ENCODE results near the gene EFCAB11. TPM values are rescaled to one million over a fixed set of nuclear protein-coding genes. Genes with fewer than 3 reads are reported as not detected.
A peak's percentile ranks its signal among the peaks of the same experiment; 100 is the strongest.

EFCAB11 gene
- polyA plus RNA-seq, 3 donors = 2.0 to 4.3 (median 2.1) TPM

DNA sequence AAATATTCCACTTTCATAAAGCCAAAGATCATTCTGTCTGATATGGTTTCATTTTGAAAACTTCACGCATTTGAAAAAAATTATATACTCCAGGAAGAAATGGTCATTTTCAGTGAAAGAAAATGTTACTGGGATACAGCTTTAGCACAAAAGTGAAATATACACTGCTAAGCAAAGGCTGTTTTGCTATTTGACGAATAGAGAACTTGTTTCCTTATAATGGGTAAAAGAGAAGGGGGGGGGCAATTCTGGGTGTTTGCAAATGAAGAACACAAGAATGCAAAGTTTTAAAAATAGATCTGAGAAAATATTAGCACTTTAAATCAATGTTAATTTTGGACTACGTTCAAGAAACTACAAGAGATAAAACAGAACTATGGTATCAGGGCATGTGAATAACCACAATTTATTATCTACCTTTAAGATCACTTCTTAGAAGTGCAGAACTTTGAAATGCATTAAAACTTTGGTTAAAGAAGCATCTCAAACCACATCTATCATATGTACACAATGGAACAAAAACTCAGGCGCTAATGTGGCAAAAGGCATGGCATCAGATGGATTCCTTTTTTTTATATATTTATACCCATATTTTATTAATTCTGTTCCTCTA lies 51.1 kb downstream of the EFCAB11 start:
- intact Hi-C loops (cut with micrococcal nuclease) = no loop called here
- H3K27ac ChIP-seq (ENCODE audit: low read depth in 1 of 2, low read length in 2 of 2) = no peak overlapping the region
- H3K27ac Mint-ChIP-seq = no peak overlapping the region
- H3K79me2 ChIP-seq (ENCODE audit: insufficient read depth, low read length) = no peaks in the 10 kb centered on the region
- H4K20me1 ChIP-seq (ENCODE audit: insufficient read depth, low read length) = no peaks in the 10 kb centered on the region
- H3K4me3 Mint-ChIP-seq = peak overlapping the region in 1 of 2 donors; percentile 26
- H2AFZ ChIP-seq (ENCODE audit: insufficient read depth, low read depth, low read length, poor library complexity, severe bottlenecking) = no peak overlapping the region
- DNase-seq = no peak
- H3K9ac ChIP-seq (ENCODE audit: insufficient read depth, low read length, poor library complexity, severe bottlenecking) = no peak overlapping the region
- H3K9me3 Mint-ChIP-seq = no peaks in the 10 kb centered on the region
- no peak overlapping the region for H3K4me3 ChIP-seq (replicated peaks in 1 of 3; ENCODE audit: low read depth in 2 of 3, low read length in 3 of 3)
- WGBS (ENCODE audit: insufficient coverage) = no CpG with 5 or more reads among the region's 4 CpGs
- H3K4me1 ChIP-seq (ENCODE audit: control insufficient read depth in 1 of 2, insufficient read depth in 2 of 2, low read length in 2 of 2) = no peaks in the 10 kb centered on the region
- TF ChIP-seq, protein P1, sequence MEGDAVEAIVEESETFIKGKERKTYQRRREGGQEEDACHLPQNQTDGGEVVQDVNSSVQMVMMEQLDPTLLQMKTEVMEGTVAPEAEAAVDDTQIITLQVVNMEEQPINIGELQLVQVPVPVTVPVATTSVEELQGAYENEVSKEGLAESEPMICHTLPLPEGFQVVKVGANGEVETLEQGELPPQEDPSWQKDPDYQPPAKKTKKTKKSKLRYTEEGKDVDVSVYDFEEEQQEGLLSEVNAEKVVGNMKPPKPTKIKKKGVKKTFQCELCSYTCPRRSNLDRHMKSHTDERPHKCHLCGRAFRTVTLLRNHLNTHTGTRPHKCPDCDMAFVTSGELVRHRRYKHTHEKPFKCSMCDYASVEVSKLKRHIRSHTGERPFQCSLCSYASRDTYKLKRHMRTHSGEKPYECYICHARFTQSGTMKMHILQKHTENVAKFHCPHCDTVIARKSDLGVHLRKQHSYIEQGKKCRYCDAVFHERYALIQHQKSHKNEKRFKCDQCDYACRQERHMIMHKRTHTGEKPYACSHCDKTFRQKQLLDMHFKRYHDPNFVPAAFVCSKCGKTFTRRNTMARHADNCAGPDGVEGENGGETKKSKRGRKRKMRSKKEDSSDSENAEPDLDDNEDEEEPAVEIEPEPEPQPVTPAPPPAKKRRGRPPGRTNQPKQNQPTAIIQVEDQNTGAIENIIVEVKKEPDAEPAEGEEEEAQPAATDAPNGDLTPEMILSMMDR (IDR thresholded peaks at IDR 0.05) = no peak
- no peaks in the 10 kb centered on the region for H3K36me3 ChIP-seq (replicated peaks in 1 of 2; ENCODE audit: control insufficient read depth in 1 of 2, insufficient read depth in 2 of 2, low read length in 2 of 2)
- no peaks in the 10 kb centered on the region for H3K27me3 ChIP-seq (ENCODE audit: control insufficient read depth in 2 of 2, insufficient read depth in 2 of 2, low read length in 2 of 2)
- H3K4me2 ChIP-seq (replicated peaks; ENCODE audit: extremely low read depth, low read length, poor library complexity, severe bottlenecking) = no peak overlapping the region
- no peaks in the 10 kb centered on the region for H3K36me3 Mint-ChIP-seq
- no peaks in the 10 kb centered on the region for H3K27me3 Mint-ChIP-seq (ENCODE audit: low read depth in 3 of 3)
- peaks cover 7% of the 10 kb centered on the region for H3K4me1 Mint-ChIP-seq
- H3K9me3 ChIP-seq (replicated peaks in 1 of 2; ENCODE audit: control insufficient read depth in 1 of 2, insufficient read depth in 1 of 2, low read length in 2 of 2) = no peaks in the 10 kb centered on the region

DNA sequence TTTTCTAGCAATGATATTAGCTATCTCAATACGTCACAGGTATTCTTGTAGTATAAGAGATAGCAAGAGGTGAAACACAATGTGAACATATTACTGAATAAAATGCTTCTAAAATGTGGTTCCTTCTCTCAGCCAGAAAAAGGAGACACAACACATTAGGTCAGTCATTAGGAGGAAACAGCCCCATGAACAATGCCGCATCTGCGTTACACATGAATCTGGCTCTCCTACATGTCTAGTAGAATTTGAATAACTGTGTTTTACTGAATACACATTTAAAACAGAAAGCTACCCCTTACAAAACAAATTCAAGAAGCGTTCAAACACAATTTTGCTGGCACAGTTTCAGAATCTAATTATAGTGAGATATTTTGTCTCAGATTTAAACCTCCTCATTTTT lies 51.6 kb downstream of the EFCAB11 start:
- Mint-ChIP-seq H3K27me3 (ENCODE audit: low read depth in 3 of 3) (peaks cover 0 to 2% (median 0%) of the 10 kb centered on the region in 3 donors), H3K9me3 (no peaks in the 10 kb centered on the region), H3K4me1 (peaks cover 7% of the 10 kb centered on the region), H3K36me3 (peaks cover 0 to 3% of the 10 kb centered on the region in 2 donors), H3K4me3 (peak overlapping the region in 1 of 2 donors; percentile 26), H3K27ac (no peak overlapping the region)
- TF ChIP-seq, protein P1 (IDR thresholded peaks at IDR 0.05) = no peak
- Histone ChIP-seq H3K9ac (ENCODE audit: insufficient read depth, low read length, poor library complexity, severe bottlenecking) (no peak overlapping the region), H4K20me1 (ENCODE audit: insufficient read depth, low read length) (no peaks in the 10 kb centered on the region), H3K36me3 (replicated peaks in 1 of 2; ENCODE audit: control insufficient read depth in 1 of 2, insufficient read depth in 2 of 2, low read length in 2 of 2) (no peaks in the 10 kb centered on the region), H3K4me1 (ENCODE audit: control insufficient read depth in 1 of 2, insufficient read depth in 2 of 2, low read length in 2 of 2) (no peaks in the 10 kb centered on the region), H3K4me3 (replicated peaks in 1 of 3; ENCODE audit: low read depth in 2 of 3, low read length in 3 of 3) (no peak overlapping the region), H3K9me3 (replicated peaks in 1 of 2; ENCODE audit: control insufficient read depth in 1 of 2, insufficient read depth in 1 of 2, low read length in 2 of 2) (no peaks in the 10 kb centered on the region), H3K79me2 (ENCODE audit: insufficient read depth, low read length) (no peaks in the 10 kb centered on the region), H2AFZ (ENCODE audit: insufficient read depth, low read depth, low read length, poor library complexity, severe bottlenecking) (no peak overlapping the region), H3K4me2 (replicated peaks; ENCODE audit: extremely low read depth, low read length, poor library complexity, severe bottlenecking) (no peak overlapping the region), H3K27me3 (ENCODE audit: control insufficient read depth in 2 of 2, insufficient read depth in 2 of 2, low read length in 2 of 2) (no peaks in the 10 kb centered on the region), H3K27ac (ENCODE audit: low read depth in 1 of 2, low read length in 2 of 2) (no peak overlapping the region)
- intact Hi-C loops (cut with micrococcal nuclease) = no loop called here
- no CpG with 5 or more reads among the region's 4 CpGs for WGBS (ENCODE audit: insufficient coverage)
- no peak for DNase-seq
